NCI-H2029 treated with DMSO at 0.1 percent for 48 hours (cell line): ENCODE data around the gene NKAIN2.
A peak's percentile ranks its signal among the peaks of the same experiment; 100 is the strongest.
"Not testable (repeated sequence)": the region's sequence is repeated elsewhere in the genome, so short reads cannot be mapped to it uniquely, and the experiment has no call there.

Experiments used
- DNase-seq: peaks from one replicate; lab custom pipeline; 2025; lab: John Stamatoyannopoulos, UW

Gene NKAIN2

GRCh38 chr6:123966618-123967017, 163.0 kb downstream of the NKAIN2 start:
- DNase-seq, result no peak

GRCh38 chr6:123967905-123968304, 164.2 kb downstream of the NKAIN2 start:
- DNase-seq, result peak; percentile 99

- DNase-seq, result no peak
These were observed 169.1 kb downstream of the NKAIN2 start for GRCh38 chr6:123972600-123973294.

GRCh38 chr6:123980311-123980710, 176.6 kb downstream of the NKAIN2 start:
- no peak for DNase-seq

GRCh38 chr6:123986938-123987337, 183.3 kb downstream of the NKAIN2 start:
- DNase-seq, result no peak

- DNase-seq, result not testable (repeated sequence)
These were observed 186.3 kb downstream of the NKAIN2 start for GRCh38 chr6:123989918-123990317.

- DNase-seq, result no peak
These were observed 186.7 kb downstream of the NKAIN2 start for GRCh38 chr6:123990376-123990775.

GRCh38 chr6:123994168-123994567, 190.5 kb downstream of the NKAIN2 start:
- DNase-seq, result peak; percentile 81

- peak; percentile 87 for DNase-seq
These were observed 191.4 kb downstream of the NKAIN2 start for GRCh38 chr6:123994891-123995635.

GRCh38 chr6:123997223-123997622, 193.6 kb downstream of the NKAIN2 start:
- peak; percentile 99 for DNase-seq

- no peak for DNase-seq
These were observed 198.9 kb downstream of the NKAIN2 start for GRCh38 chr6:124002377-124003081.

- DNase-seq, result no peak
These were observed 203.6 kb downstream of the NKAIN2 start for GRCh38 chr6:124007266-124007665.

GRCh38 chr6:124008000-124008987, 204.6 kb downstream of the NKAIN2 start:
- peak; percentile 92 for DNase-seq

- peak; percentile 91 for DNase-seq
These were observed 205.5 kb downstream of the NKAIN2 start for GRCh38 chr6:124008988-124009765.

GRCh38 chr6:124010574-124010973, 206.9 kb downstream of the NKAIN2 start:
- DNase-seq, result no peak

GRCh38 chr6:124011180-124011579, 207.5 kb downstream of the NKAIN2 start:
- DNase-seq, result no peak

- not testable (repeated sequence) for DNase-seq
These were observed 218.4 kb downstream of the NKAIN2 start for GRCh38 chr6:124022051-124022450.

- DNase-seq, result no peak
These were observed 219.0 kb downstream of the NKAIN2 start for GRCh38 chr6:124022641-124023040.

GRCh38 chr6:124026694-124027093, 223.0 kb downstream of the NKAIN2 start:
- peak; percentile 95 for DNase-seq

- peak; percentile 93 for DNase-seq
These were observed 223.7 kb downstream of the NKAIN2 start for GRCh38 chr6:124027392-124027791.

GRCh38 chr6:124028117-124028516, 224.5 kb downstream of the NKAIN2 start:
- DNase-seq, result no peak
